Measurements from ENCODE around the gene RBM7.

The RBM7 gene

DNA sequence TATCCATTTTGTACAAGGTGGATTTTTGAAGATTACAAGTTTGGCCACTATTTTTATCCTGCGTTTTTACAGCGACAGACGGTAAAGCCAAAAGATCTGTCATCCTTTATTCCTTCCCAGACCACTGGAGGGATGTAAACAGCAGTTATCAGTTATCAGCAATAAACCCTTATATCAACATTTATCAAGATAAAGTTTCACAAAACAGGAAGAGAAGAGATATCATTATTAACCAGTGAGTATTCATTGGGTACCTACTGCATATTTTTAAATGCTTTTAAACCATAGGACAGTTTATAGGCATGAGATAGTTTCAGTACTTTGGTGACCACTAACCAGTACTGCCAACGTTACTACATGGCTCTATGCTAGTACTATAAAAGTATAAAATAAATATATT, 32.9 kb downstream of the RBM7 start:
- no peak for TF ChIP-seq EZH2 (optimal IDR thresholded peaks at IDR 0.05; ENCODE audit: low read depth, low read length)
- TF ChIP-seq EZH2phosphoT487 (IDR thresholded peaks at IDR 0.05; ENCODE audit: low read length) = no peak
- TF ChIP-seq, protein P1, sequence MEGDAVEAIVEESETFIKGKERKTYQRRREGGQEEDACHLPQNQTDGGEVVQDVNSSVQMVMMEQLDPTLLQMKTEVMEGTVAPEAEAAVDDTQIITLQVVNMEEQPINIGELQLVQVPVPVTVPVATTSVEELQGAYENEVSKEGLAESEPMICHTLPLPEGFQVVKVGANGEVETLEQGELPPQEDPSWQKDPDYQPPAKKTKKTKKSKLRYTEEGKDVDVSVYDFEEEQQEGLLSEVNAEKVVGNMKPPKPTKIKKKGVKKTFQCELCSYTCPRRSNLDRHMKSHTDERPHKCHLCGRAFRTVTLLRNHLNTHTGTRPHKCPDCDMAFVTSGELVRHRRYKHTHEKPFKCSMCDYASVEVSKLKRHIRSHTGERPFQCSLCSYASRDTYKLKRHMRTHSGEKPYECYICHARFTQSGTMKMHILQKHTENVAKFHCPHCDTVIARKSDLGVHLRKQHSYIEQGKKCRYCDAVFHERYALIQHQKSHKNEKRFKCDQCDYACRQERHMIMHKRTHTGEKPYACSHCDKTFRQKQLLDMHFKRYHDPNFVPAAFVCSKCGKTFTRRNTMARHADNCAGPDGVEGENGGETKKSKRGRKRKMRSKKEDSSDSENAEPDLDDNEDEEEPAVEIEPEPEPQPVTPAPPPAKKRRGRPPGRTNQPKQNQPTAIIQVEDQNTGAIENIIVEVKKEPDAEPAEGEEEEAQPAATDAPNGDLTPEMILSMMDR (IDR thresholded peaks at IDR 0.05; ENCODE audit: low read length) = no peak
- Histone ChIP-seq H3F3A (ENCODE audit: insufficient read depth, low read length) (no peaks in the 10 kb centered on the region), H3K4me1 (ENCODE audit: low read length) (no peaks in the 10 kb centered on the region), H3K4me3 (ENCODE audit: low read length) (no peak overlapping the region), H3K4me2 (ENCODE audit: low read depth, low read length) (no peak overlapping the region), H4K20me1 (ENCODE audit: insufficient read depth, low read length) (no peaks in the 10 kb centered on the region), H3K9me2 (replicated peaks; ENCODE audit: insufficient read depth, low read length) (no peaks in the 10 kb centered on the region), H3K36me3 (replicated peaks; ENCODE audit: insufficient read depth, low read length) (no peaks in the 10 kb centered on the region), H3K27me3 (replicated peaks; ENCODE audit: insufficient read depth, low read length) (no peaks in the 10 kb centered on the region), H3K27ac (ENCODE audit: low read length) (no peak overlapping the region), H2AFZ (ENCODE audit: low read length) (no peak overlapping the region), H3K9me3 (replicated peaks; ENCODE audit: insufficient read depth, low read length) (no peaks in the 10 kb centered on the region), H3K79me2 (ENCODE audit: low read length) (no peaks in the 10 kb centered on the region), H3K9ac (ENCODE audit: low read length) (no peak overlapping the region)
- DNase-seq = no peak

DNA sequence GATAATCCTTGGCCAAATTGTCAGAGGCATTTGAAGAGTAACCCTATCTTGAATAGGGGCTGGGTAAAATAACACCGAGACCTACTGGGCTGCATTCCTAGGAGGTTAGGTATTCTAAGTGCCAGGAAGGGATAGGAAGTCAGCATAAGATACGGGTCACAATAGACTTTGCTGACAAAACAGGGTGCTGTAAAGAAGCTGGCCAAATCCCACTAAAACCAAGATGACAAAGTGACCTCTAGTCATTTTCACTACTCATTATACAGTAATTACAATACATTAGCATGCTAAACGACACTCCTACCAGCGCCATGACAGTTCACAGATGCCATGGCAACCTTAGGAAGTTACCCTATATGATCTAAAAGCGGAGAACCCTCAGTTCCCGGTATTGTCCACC, 37.8 kb downstream of the RBM7 start:
- no peaks in the 10 kb centered on the region for H3F3A ChIP-seq (ENCODE audit: insufficient read depth, low read length)
- no peak overlapping the region for H3K4me2 ChIP-seq (ENCODE audit: low read depth, low read length)
- H3K27me3 ChIP-seq (replicated peaks; ENCODE audit: insufficient read depth, low read length) = no peaks in the 10 kb centered on the region
- H3K9me3 ChIP-seq (replicated peaks; ENCODE audit: insufficient read depth, low read length) = no peaks in the 10 kb centered on the region
- 0 out of 2 replicates have a peak overlapping the region, but pooled peaks have one; percentile 95 for H2AFZ ChIP-seq (ENCODE audit: low read length)
- peaks cover 16% of the 10 kb centered on the region for H3K4me1 ChIP-seq (ENCODE audit: low read length)
- H3K36me3 ChIP-seq (replicated peaks; ENCODE audit: insufficient read depth, low read length) = no peaks in the 10 kb centered on the region
- TF ChIP-seq, protein P1 (IDR thresholded peaks at IDR 0.05; ENCODE audit: low read length) = no peak
- TF ChIP-seq EZH2phosphoT487 (IDR thresholded peaks at IDR 0.05; ENCODE audit: low read length) (no peak), EZH2 (optimal IDR thresholded peaks at IDR 0.05; ENCODE audit: low read depth, low read length) (no peak)
- H3K79me2 ChIP-seq (ENCODE audit: low read length) = peaks cover 40% of the 10 kb centered on the region
- DNase-seq = no peak
- H4K20me1 ChIP-seq (ENCODE audit: insufficient read depth, low read length) = no peaks in the 10 kb centered on the region
- no peak overlapping the region for H3K4me3 ChIP-seq (ENCODE audit: low read length)
- H3K9me2 ChIP-seq (replicated peaks; ENCODE audit: insufficient read depth, low read length) = no peaks in the 10 kb centered on the region
- H3K27ac ChIP-seq (ENCODE audit: low read length) = no peak overlapping the region
- H3K9ac ChIP-seq (ENCODE audit: low read length) = no peak overlapping the region

GRCh38 chr11:114439229-114440120, 39.0 kb downstream of the RBM7 start, which contains the start of gene REXO2:
REXO2 (plus strand) TSS chr11:114439467; CDS start chr11:114439529, 62 bp downstream.
- H3K9me3 ChIP-seq (replicated peaks; ENCODE audit: insufficient read depth, low read length) = no peaks in the 10 kb centered on the region
- H3K27ac ChIP-seq (ENCODE audit: low read length) = peak within 1 kb of the TSS; percentile 40; the same call in 1 of the 2 replicates
- H3K36me3 ChIP-seq (replicated peaks; ENCODE audit: insufficient read depth, low read length) = no peaks in the 10 kb centered on the region
- H3K27me3 ChIP-seq (replicated peaks; ENCODE audit: insufficient read depth, low read length) = no peaks in the 10 kb centered on the region
- H2AFZ ChIP-seq (ENCODE audit: low read length) = peak within 1 kb of the TSS; percentile 95
- H3K4me3 ChIP-seq (ENCODE audit: low read length) = peak within 1 kb of the TSS; percentile 98
- TF ChIP-seq EZH2 (optimal IDR thresholded peaks at IDR 0.05; ENCODE audit: low read depth, low read length) = no peak
- TF ChIP-seq, protein P1 (IDR thresholded peaks at IDR 0.05; ENCODE audit: low read length) = peak; percentile 21
- peaks cover 52% of the 10 kb centered on the region for H3K79me2 ChIP-seq (ENCODE audit: low read length)
- H3K9ac ChIP-seq (ENCODE audit: low read length) = peak within 1 kb of the TSS; percentile 83
- H4K20me1 ChIP-seq (ENCODE audit: insufficient read depth, low read length) = no peaks in the 10 kb centered on the region
- no peaks in the 10 kb centered on the region for H3K9me2 ChIP-seq (replicated peaks; ENCODE audit: insufficient read depth, low read length)
- peak within 1 kb of the TSS; percentile 75 for H3K4me2 ChIP-seq (ENCODE audit: low read depth, low read length)
- H3F3A ChIP-seq (ENCODE audit: insufficient read depth, low read length) = no peaks in the 10 kb centered on the region
- DNase-seq = peak; percentile 98
- H3K4me1 ChIP-seq (ENCODE audit: low read length) = peaks cover 28% of the 10 kb centered on the region

All from MM.1S (cell line).